ENCODE results near the gene CDH11.

CDH11 gene

GRCh38 chr16:64982581-64982980 lies 139.3 kb downstream of the CDH11 start:
- no peak for TF ChIP-seq CTCF (IDR thresholded peaks at IDR 0.05; ENCODE audit: low read depth, low read length, poor library complexity, severe bottlenecking)
- no peak for TF ChIP-seq EZH2phosphoT487 (IDR thresholded peaks at IDR 0.05; ENCODE audit: borderline replicate concordance, low read length)
- Histone ChIP-seq H3K27ac (ENCODE audit: low read depth, low read length) (no peak overlapping the region), H3K9me2 (replicated peaks; ENCODE audit: control insufficient read depth, low read length) (no peaks in the 10 kb centered on the region), H3F3A (ENCODE audit: control insufficient read depth, insufficient read depth) (no peaks in the 10 kb centered on the region), H3K4me2 (ENCODE audit: low read length) (no peak overlapping the region), H3K36me3 (ENCODE audit: control insufficient read depth, low read length) (no peaks in the 10 kb centered on the region), H3K9me3 (ENCODE audit: control insufficient read depth, insufficient read depth, low read length) (no peaks in the 10 kb centered on the region), H4K20me1 (ENCODE audit: control insufficient read depth, insufficient read depth, low read depth, low read length) (no peaks in the 10 kb centered on the region), H3K4me1 (ENCODE audit: control insufficient read depth, low read length) (no peaks in the 10 kb centered on the region), H3K4me3 (ENCODE audit: low read length) (no peak overlapping the region), H3K79me2 (ENCODE audit: control insufficient read depth, low read length) (no peaks in the 10 kb centered on the region), H3K27me3 (ENCODE audit: control insufficient read depth, low read length) (no peaks in the 10 kb centered on the region)

- Histone ChIP-seq H4K20me1 (ENCODE audit: control insufficient read depth, insufficient read depth, low read depth, low read length) (no peaks in the 10 kb centered on the region), H3K4me1 (ENCODE audit: control insufficient read depth, low read length) (no peaks in the 10 kb centered on the region), H3K9me3 (ENCODE audit: control insufficient read depth, insufficient read depth, low read length) (no peaks in the 10 kb centered on the region), H3K36me3 (ENCODE audit: control insufficient read depth, low read length) (no peaks in the 10 kb centered on the region), H3K79me2 (ENCODE audit: control insufficient read depth, low read length) (no peaks in the 10 kb centered on the region), H3K27me3 (ENCODE audit: control insufficient read depth, low read length) (no peaks in the 10 kb centered on the region), H3K9me2 (replicated peaks; ENCODE audit: control insufficient read depth, low read length) (no peaks in the 10 kb centered on the region), H3K27ac (ENCODE audit: low read depth, low read length) (no peak overlapping the region), H3K4me2 (ENCODE audit: low read length) (no peak overlapping the region), H3K4me3 (ENCODE audit: low read length) (no peak overlapping the region), H3F3A (ENCODE audit: control insufficient read depth, insufficient read depth) (no peaks in the 10 kb centered on the region)
- no peak for TF ChIP-seq CTCF (IDR thresholded peaks at IDR 0.05; ENCODE audit: low read depth, low read length, poor library complexity, severe bottlenecking)
- no peak for TF ChIP-seq EZH2phosphoT487 (IDR thresholded peaks at IDR 0.05; ENCODE audit: borderline replicate concordance, low read length)
Observed at GRCh38 chr16:64981568-64982281, 140.1 kb downstream of the CDH11 start.

GRCh38 chr16:64977206-64977920 lies 144.5 kb downstream of the CDH11 start:
- no peak for TF ChIP-seq CTCF (IDR thresholded peaks at IDR 0.05; ENCODE audit: low read depth, low read length, poor library complexity, severe bottlenecking)
- no peak for TF ChIP-seq EZH2phosphoT487 (IDR thresholded peaks at IDR 0.05; ENCODE audit: borderline replicate concordance, low read length)
- H3K4me3 ChIP-seq (ENCODE audit: low read length) = no peak overlapping the region
- no peaks in the 10 kb centered on the region for H3K36me3 ChIP-seq (ENCODE audit: control insufficient read depth, low read length)
- no peaks in the 10 kb centered on the region for H3F3A ChIP-seq (ENCODE audit: control insufficient read depth, insufficient read depth)
- no peaks in the 10 kb centered on the region for H3K4me1 ChIP-seq (ENCODE audit: control insufficient read depth, low read length)
- H3K27ac ChIP-seq (ENCODE audit: low read depth, low read length) = no peak overlapping the region
- H3K9me2 ChIP-seq (replicated peaks; ENCODE audit: control insufficient read depth, low read length) = no peaks in the 10 kb centered on the region
- H3K79me2 ChIP-seq (ENCODE audit: control insufficient read depth, low read length) = no peaks in the 10 kb centered on the region
- no peak overlapping the region for H3K4me2 ChIP-seq (ENCODE audit: low read length)
- H4K20me1 ChIP-seq (ENCODE audit: control insufficient read depth, insufficient read depth, low read depth, low read length) = no peaks in the 10 kb centered on the region
- no peaks in the 10 kb centered on the region for H3K27me3 ChIP-seq (ENCODE audit: control insufficient read depth, low read length)
- H3K9me3 ChIP-seq (ENCODE audit: control insufficient read depth, insufficient read depth, low read length) = no peaks in the 10 kb centered on the region

Measured in DOHH2 (cell line).